Smooth muscle cell (in vitro differentiated cells): ENCODE results near the gene MDM4. TPM values are rescaled to one million over a fixed set of nuclear protein-coding genes. Genes with fewer than 3 reads are reported as not detected.

Experiments
- DNase-seq: peaks from one replicate; lab custom pipeline; 2025; ENCODE audit not compliant: unreplicated experiment; lab: John Stamatoyannopoulos, UW
- H2AFZ ChIP-seq: fragments of 200-600 bp; sonication (generic); 2 replicates; pipeline ENCODE4 v1.6.0; 2016; ENCODE audit warnings: antibody characterized with exemption, low read depth, mild to moderate bottlenecking
- H3F3A ChIP-seq: fragments of 200-600 bp; sonication (generic); 2 replicates; pipeline ENCODE4 v1.6.0; 2017; ENCODE audit warnings: antibody characterized with exemption, low read depth
- H3K27ac ChIP-seq: fragments of 200-600 bp; sonication (generic); 2 replicates; pipeline ENCODE4 v1.5.1; 2016; ENCODE audit warnings: low read depth, mild to moderate bottlenecking
- H3K27me3 ChIP-seq: fragments of 200-600 bp; sonication (generic); 2 replicates; pipeline ENCODE4 v1.6.1; 2016; ENCODE audit warnings: low read depth, mild to moderate bottlenecking
- H3K36me3 ChIP-seq: fragments of 200-600 bp; sonication (generic); 2 replicates; pipeline ENCODE4 v1.5.1; 2016; ENCODE audit warnings: low read depth
- H3K4me1 ChIP-seq: fragments of 200-600 bp; sonication (generic); 2 replicates; pipeline ENCODE4 v1.5.1; 2016; ENCODE audit warnings: low read depth
- H3K4me2 ChIP-seq: fragments of 200-600 bp; sonication (generic); 2 replicates; pipeline ENCODE4 v1.6.0; 2016; ENCODE audit warnings: mild to moderate bottlenecking
- H3K4me3 ChIP-seq: fragments of 200-600 bp; sonication (generic); 2 replicates; pipeline ENCODE4 v1.5.1; 2016; ENCODE audit warnings: mild to moderate bottlenecking
- H3K79me2 ChIP-seq: fragments of 200-600 bp; sonication (generic); 2 replicates; pipeline ENCODE4 v1.6.0; 2016; ENCODE audit warnings: low read depth, mild to moderate bottlenecking
- H3K9ac ChIP-seq: fragments of 200-600 bp; sonication (generic); 2 replicates; pipeline ENCODE4 v1.6.0; 2016; ENCODE audit warnings: low read depth
- H3K9me3 ChIP-seq: fragments of 200-600 bp; sonication (generic); replicated peaks from 2 replicates; pipeline ENCODE4 v1.5.1; 2016; ENCODE audit warnings: low read depth
- H4K20me1 ChIP-seq: fragments of 200-600 bp; sonication (generic); 2 replicates; pipeline ENCODE4 v1.6.0; 2016; ENCODE audit warnings: low read depth
- CTCF ChIP-seq: fragments of 200-600 bp; sonication (generic); IDR thresholded peaks from 2 replicates; pipeline ENCODE4 v1.5.1; 2017; ENCODE audit warnings: borderline replicate concordance, mild to moderate bottlenecking, antibody characterized with exemption; ENCODE audit not compliant: insufficient read depth, poor library complexity, severe bottlenecking
- WGBS: methylation state at CpG from one replicate; pipeline ENCODE4 v1.1.7; 2016; ENCODE audit warnings: low lambda C conversion rate; 5-methylcytosine and 5-hydroxymethylcytosine counted together
- polyA plus RNA-seq: library from polyadenylated mRNA; unstranded; fragments of >200 nt; fragmentation: Nextera tagmentation; extraction: Ambion mirVana; gene quantifications from 2 replicates; pipeline ENCODE4 v1.2.1, GENCODE V29; 2016
- total RNA-seq: library from RNA; depleted of rRNA; stranded (reverse); fragments of >200 nt; gene quantifications from 2 replicates; pipeline ENCODE4 v1.2.3, GENCODE V29; 2014

MDM4 gene
- total and polyA plus RNA-seq, 2 experiments from 2014 or later = 10.8 to 31.7 TPM

GRCh38 chr1:204468766-204469302, 47.4 kb upstream of the MDM4 start:
- H3K79me2 ChIP-seq = no peaks in the 10 kb centered on the region
- H4K20me1 ChIP-seq = no peaks in the 10 kb centered on the region
- TF ChIP-seq CTCF = no peak
- H3K4me1 ChIP-seq = peaks cover 4% of the 10 kb centered on the region
- no peak for DNase-seq
- H3K4me2 ChIP-seq = no peak overlapping the region
- H3K9ac ChIP-seq = no peak overlapping the region
- no peaks in the 10 kb centered on the region for H3K9me3 ChIP-seq
- H2AFZ ChIP-seq = no peak overlapping the region
- peaks cover 6% of the 10 kb centered on the region for H3F3A ChIP-seq
- H3K36me3 ChIP-seq = no peaks in the 10 kb centered on the region
- H3K4me3 ChIP-seq = no peak overlapping the region
- no peak overlapping the region for H3K27ac ChIP-seq
- H3K27me3 ChIP-seq = no peaks in the 10 kb centered on the region
- 87% methylated on average over 18 of the region's 18 CpGs for WGBS

GRCh38 chr1:204469304-204469703, 46.9 kb upstream of the MDM4 start:
- Histone ChIP-seq H3K9ac (no peak overlapping the region), H3K27me3 (no peaks in the 10 kb centered on the region), H3K79me2 (no peaks in the 10 kb centered on the region), H2AFZ (no peak overlapping the region), H4K20me1 (no peaks in the 10 kb centered on the region), H3K36me3 (no peaks in the 10 kb centered on the region), H3K27ac (no peak overlapping the region), H3K9me3 (no peaks in the 10 kb centered on the region), H3K4me2 (no peak overlapping the region), H3F3A (peaks cover 6% of the 10 kb centered on the region), H3K4me1 (peaks cover 4% of the 10 kb centered on the region), H3K4me3 (no peak overlapping the region)
- DNase-seq = no peak
- WGBS = 99% methylated on average over 10 of the region's 10 CpGs
- TF ChIP-seq CTCF = no peak

GRCh38 chr1:204471687-204472086, 44.5 kb upstream of the MDM4 start:
- Histone ChIP-seq H2AFZ (no peak overlapping the region), H4K20me1 (no peaks in the 10 kb centered on the region), H3K4me3 (no peak overlapping the region), H3K36me3 (no peaks in the 10 kb centered on the region), H3K4me1 (peaks cover 4% of the 10 kb centered on the region), H3K27me3 (no peaks in the 10 kb centered on the region), H3K9me3 (no peaks in the 10 kb centered on the region), H3K79me2 (peaks cover 2% of the 10 kb centered on the region), H3F3A (peaks cover 6% of the 10 kb centered on the region), H3K27ac (no peak overlapping the region), H3K4me2 (no peak overlapping the region), H3K9ac (no peak overlapping the region)
- no peak for DNase-seq
- no peak for TF ChIP-seq CTCF
- 100% methylated on average over 4 of the region's 4 CpGs for WGBS

GRCh38 chr1:204472660-204473059, 43.5 kb upstream of the MDM4 start:
- 100% methylated on average over 2 of the region's 2 CpGs for WGBS
- Histone ChIP-seq H3K4me1 (peaks cover 4% of the 10 kb centered on the region), H3K4me3 (no peak overlapping the region), H3K79me2 (peaks cover 5% of the 10 kb centered on the region), H2AFZ (no peak overlapping the region), H3K4me2 (no peak overlapping the region), H3K27me3 (no peaks in the 10 kb centered on the region), H3K36me3 (no peaks in the 10 kb centered on the region), H3K9me3 (no peaks in the 10 kb centered on the region), H3K9ac (no peak overlapping the region), H3F3A (peaks cover 6% of the 10 kb centered on the region), H3K27ac (no peak overlapping the region), H4K20me1 (peaks cover 6% of the 10 kb centered on the region)
- no peak for DNase-seq
- TF ChIP-seq CTCF = no peak
